GM12872 (cell line): ENCODE data around the gene YWHAH.

Experiments used
- CTCF ChIP-seq: IDR thresholded peaks from 3 replicates; pipeline ENCODE4 v1.5.1; 2011; ENCODE audit warnings: low read depth, mild to moderate bottlenecking, low read length, moderate library complexity; ENCODE audit not compliant: insufficient read depth

The YWHAH gene

GRCh38 chr22:31977141-31977841 lies 33.0 kb downstream of the YWHAH start:
- peak; percentile 84 for TF ChIP-seq CTCF

GRCh38 chr22:31977939-31978338 lies 33.6 kb downstream of the YWHAH start:
- no peak for TF ChIP-seq CTCF

- no peak for TF ChIP-seq CTCF
These were observed 36.3 kb downstream of the YWHAH start for GRCh38 chr22:31980628-31981027.

- no peak for TF ChIP-seq CTCF
These were observed 39.7 kb downstream of the YWHAH start for GRCh38 chr22:31983911-31984656.

- no peak for TF ChIP-seq CTCF
These were observed 42.9 kb downstream of the YWHAH start for GRCh38 chr22:31987218-31987617.

GRCh38 chr22:31991102-31991839 lies 46.9 kb downstream of the YWHAH start:
- no peak for TF ChIP-seq CTCF

GRCh38 chr22:31995046-31995445 lies 50.7 kb downstream of the YWHAH start:
- no peak for TF ChIP-seq CTCF
